ENCODE measurements around the gene GNB1. TPM values are rescaled to one million over a fixed set of nuclear protein-coding genes. Genes with fewer than 3 reads are reported as not detected.

Gene GNB1
- total and polyA plus RNA-seq, 2 experiments from 2014 or later: 85.5 to 196 TPM

DNA sequence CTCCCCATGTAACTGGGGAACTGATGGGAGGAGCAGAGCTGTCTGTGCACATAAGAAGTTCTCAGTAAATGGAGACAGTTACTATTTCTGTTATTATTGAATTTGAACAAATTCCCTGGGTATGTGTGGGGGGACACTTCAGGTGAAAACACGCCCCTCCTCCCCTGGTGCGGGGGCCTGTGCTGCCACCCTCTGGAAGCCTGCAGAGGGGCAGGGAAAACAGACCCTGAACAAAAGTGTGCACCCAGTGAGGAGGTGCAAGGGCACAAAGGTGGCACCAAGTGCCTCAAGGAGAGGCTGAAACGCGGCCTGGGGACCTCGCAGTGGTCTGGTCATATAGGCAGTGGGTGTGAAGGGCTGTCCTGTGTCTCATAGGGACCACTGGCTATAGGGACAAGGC is 94.4 kb downstream of the GNB1 start:
- H3K9me3 ChIP-seq (ENCODE audit: low read depth): no peaks in the 10 kb centered on the region
- H3K4me1 ChIP-seq (ENCODE audit: low read depth): peaks cover 7% of the 10 kb centered on the region
- DNase-seq (ENCODE audit: low read depth in 1 of 2, low spot score in 1 of 2): no peak
- no peak overlapping the region for H3K4me3 ChIP-seq
- H3K27me3 ChIP-seq: no peaks in the 10 kb centered on the region
- TF ChIP-seq, protein P1, sequence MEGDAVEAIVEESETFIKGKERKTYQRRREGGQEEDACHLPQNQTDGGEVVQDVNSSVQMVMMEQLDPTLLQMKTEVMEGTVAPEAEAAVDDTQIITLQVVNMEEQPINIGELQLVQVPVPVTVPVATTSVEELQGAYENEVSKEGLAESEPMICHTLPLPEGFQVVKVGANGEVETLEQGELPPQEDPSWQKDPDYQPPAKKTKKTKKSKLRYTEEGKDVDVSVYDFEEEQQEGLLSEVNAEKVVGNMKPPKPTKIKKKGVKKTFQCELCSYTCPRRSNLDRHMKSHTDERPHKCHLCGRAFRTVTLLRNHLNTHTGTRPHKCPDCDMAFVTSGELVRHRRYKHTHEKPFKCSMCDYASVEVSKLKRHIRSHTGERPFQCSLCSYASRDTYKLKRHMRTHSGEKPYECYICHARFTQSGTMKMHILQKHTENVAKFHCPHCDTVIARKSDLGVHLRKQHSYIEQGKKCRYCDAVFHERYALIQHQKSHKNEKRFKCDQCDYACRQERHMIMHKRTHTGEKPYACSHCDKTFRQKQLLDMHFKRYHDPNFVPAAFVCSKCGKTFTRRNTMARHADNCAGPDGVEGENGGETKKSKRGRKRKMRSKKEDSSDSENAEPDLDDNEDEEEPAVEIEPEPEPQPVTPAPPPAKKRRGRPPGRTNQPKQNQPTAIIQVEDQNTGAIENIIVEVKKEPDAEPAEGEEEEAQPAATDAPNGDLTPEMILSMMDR (IDR thresholded peaks at IDR 0.05; ENCODE audit: low read depth, low read length): peak; percentile 27
- no peak overlapping the region for H3K27ac ChIP-seq
- peaks cover 16% of the 10 kb centered on the region for H3K36me3 ChIP-seq

DNA sequence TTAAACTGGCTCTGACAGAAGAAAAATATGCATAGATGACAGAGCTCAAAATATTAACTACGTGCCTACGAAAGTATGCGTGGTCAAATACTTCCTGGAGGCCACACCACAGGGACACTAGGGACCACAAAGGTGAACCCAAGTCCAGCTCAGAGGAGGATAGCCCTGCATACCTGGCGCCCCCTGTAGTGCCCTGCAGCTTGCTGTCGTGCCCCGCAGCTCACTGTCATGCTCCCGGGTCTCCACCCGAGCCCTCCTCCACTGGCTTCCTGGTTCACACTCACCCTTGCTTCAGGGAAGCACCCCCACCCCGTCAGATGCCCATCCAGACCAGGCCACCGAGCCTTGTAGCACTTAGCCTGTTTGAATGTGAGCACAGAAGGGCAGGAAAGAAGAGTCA is 95.9 kb downstream of the GNB1 start:
- Histone ChIP-seq H3K27ac (no peak overlapping the region), H3K4me1 (ENCODE audit: low read depth) (peaks cover 2% of the 10 kb centered on the region), H3K9me3 (ENCODE audit: low read depth) (no peaks in the 10 kb centered on the region), H3K27me3 (no peaks in the 10 kb centered on the region), H3K36me3 (peaks cover 24% of the 10 kb centered on the region), H3K4me3 (no peak overlapping the region)
- no peak for DNase-seq (ENCODE audit: low read depth in 1 of 2, low spot score in 1 of 2)
- TF ChIP-seq, protein P1 (IDR thresholded peaks at IDR 0.05; ENCODE audit: low read depth, low read length): no peak

DNA sequence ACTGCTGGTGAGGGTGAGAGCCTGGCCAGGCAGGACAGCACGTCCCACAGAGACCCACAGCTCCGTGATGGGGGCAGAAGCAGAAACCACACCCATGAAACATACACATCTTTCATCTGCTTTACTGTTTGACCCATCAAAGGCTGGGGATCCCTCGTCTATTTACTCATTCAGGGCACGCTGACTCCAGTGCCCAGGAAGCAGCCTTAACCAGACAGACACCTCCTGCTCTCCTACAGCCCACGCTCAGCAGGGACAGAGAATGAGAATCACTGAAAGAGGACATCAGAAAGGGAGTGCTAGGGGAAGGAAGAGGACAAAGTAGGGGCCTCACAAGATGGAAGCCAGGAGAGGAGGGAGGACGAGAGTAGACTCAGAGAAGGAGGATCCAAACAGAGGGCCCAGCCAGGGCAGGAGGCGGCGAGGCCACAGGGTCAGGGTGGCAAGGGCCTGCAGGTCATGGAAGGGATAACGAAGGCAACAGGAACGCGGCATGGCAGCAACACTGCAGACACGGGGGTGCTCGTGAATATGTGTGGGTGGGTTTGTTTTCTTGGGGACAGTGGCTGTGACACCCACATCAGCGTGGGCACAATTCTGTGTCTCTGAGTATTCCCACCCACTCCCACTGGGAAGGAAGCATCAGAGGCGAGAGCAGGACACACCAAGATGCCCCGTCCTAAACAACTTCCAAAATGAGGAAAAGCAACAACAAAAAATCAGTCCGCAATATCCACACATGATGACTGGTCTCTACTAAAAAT is 97.2 kb downstream of the GNB1 start:
- Histone ChIP-seq H3K27me3 (no peaks in the 10 kb centered on the region), H3K4me1 (ENCODE audit: low read depth) (no peaks in the 10 kb centered on the region), H3K27ac (peak overlapping the region; percentile 13), H3K36me3 (peaks cover 31% of the 10 kb centered on the region), H3K9me3 (ENCODE audit: low read depth) (no peaks in the 10 kb centered on the region), H3K4me3 (no peak overlapping the region)
- DNase-seq (ENCODE audit: low read depth in 1 of 2, low spot score in 1 of 2): no peak
- TF ChIP-seq, protein P1 (IDR thresholded peaks at IDR 0.05; ENCODE audit: low read depth, low read length): no peak

DNA sequence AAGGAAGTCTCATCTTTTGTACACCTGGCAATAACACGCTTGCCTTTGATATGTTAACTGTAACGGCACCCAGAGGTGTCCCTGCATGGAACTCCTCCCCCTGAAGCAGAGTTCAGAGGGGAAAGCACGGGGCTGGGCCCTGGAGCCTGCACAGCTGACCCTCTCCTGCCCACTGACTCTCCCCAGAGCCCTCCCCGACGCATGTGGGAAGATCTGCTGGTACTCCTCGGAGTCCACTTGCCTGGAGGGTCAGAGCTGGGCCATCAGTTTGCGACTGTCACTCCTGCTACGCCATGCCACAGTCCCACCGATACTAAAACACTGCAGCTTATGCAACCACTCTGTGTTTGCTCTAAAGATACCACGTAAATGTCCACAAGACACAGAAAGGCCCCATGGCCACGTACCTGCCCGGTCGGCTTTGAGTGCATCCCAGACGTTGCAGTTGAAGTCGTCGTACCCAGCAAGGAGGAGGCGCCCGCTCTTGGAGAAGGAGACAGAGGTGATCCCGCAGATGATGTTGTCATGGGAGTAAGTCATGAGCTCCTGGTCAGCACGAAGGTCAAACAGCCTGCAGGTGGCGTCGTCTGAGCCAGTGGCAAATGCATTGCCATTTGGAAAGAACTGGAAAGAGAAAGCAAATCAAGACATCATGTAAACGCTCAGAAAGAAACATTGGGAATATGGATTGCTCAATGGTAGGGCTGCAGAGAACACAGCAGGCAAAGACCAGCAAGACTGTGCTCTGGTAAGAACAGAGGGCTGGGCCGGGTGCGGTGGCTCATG is 102.0 kb downstream of the GNB1 start:
- TF ChIP-seq, protein P1 (IDR thresholded peaks at IDR 0.05; ENCODE audit: low read depth, low read length): peak; percentile 44

DNA sequence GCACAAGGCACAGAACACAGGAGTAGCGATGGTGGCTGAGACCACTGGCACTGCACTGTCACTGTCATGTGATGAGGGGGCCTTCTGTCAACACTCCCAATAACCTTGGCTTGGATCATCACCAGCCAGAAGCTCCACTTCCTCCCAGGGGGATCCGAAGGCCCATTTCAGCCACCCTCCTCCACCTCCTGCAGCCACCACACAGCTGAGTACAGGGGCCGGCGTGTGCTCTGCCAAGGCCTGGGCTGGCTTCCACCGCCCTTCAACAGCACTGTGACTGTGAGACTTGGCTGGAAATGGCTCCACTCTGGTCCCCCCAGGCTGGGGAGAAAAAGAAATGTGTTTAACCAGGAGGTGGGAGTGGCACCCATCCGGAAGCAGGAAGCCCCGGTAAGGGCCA is 102.8 kb downstream of the GNB1 start:
- TF ChIP-seq, protein P1 (IDR thresholded peaks at IDR 0.05; ENCODE audit: low read depth, low read length): no peak
- H3K4me1 ChIP-seq (ENCODE audit: low read depth): peaks cover 3% of the 10 kb centered on the region
- no peaks in the 10 kb centered on the region for H3K27me3 ChIP-seq
- DNase-seq (ENCODE audit: low read depth in 1 of 2, low spot score in 1 of 2): no peak
- H3K4me3 ChIP-seq: no peak overlapping the region
- peaks cover 55% of the 10 kb centered on the region for H3K36me3 ChIP-seq
- no peaks in the 10 kb centered on the region for H3K9me3 ChIP-seq (ENCODE audit: low read depth)
- no peak overlapping the region for H3K27ac ChIP-seq

More for the DNA sequence above, 102.0 kb downstream of the GNB1 start:
- DNase-seq (ENCODE audit: low read depth in 1 of 2, low spot score in 1 of 2): peak; percentile 40 to 56
- Histone ChIP-seq H3K4me3 (no peak overlapping the region), H3K4me1 (ENCODE audit: low read depth) (no peaks in the 10 kb centered on the region), H3K36me3 (peaks cover 56% of the 10 kb centered on the region), H3K9me3 (ENCODE audit: low read depth) (no peaks in the 10 kb centered on the region), H3K27ac (no peak overlapping the region), H3K27me3 (no peaks in the 10 kb centered on the region)

Data from cardiac muscle cell (in vitro differentiated cells and primary cell).